Measurements from ENCODE around the gene MIPOL1.
"Not testable (repeated sequence)": the region's sequence is repeated elsewhere in the genome, so short reads cannot be mapped to it uniquely, and the experiment has no call there.

The MIPOL1 gene

GRCh38 chr14:37187294-37187693, 10.4 kb upstream of the MIPOL1 start:
- DNase-seq (ENCODE audit: low read depth, low spot score) = no peak

GRCh38 chr14:37187840-37188577, 9.7 kb upstream of the MIPOL1 start:
- DNase-seq (ENCODE audit: low read depth, low spot score) = not testable (repeated sequence)

GRCh38 chr14:37189733-37190132, 8.0 kb upstream of the MIPOL1 start:
- not testable (repeated sequence) for DNase-seq (ENCODE audit: low read depth, low spot score)

- DNase-seq (ENCODE audit: low read depth, low spot score) = no peak
Measured at GRCh38 chr14:37194698-37195097, 3.0 kb upstream of the MIPOL1 start.

- no peak for DNase-seq (ENCODE audit: low read depth, low spot score)
Measured at GRCh38 chr14:37195327-37195726, 2.4 kb upstream of the MIPOL1 start.

- no peak for DNase-seq (ENCODE audit: low read depth, low spot score)
Measured at GRCh38 chr14:37196604-37197420, 925 bp upstream of the MIPOL1 start.

- DNase-seq (ENCODE audit: low read depth, low spot score) = no peak
Measured at GRCh38 chr14:37198273-37198598, 499 bp downstream of the MIPOL1 start.

GRCh38 chr14:37198907-37199306, 1.2 kb downstream of the MIPOL1 start:
- DNase-seq (ENCODE audit: low read depth, low spot score) = no peak

GRCh38 chr14:37201724-37202123, 4.0 kb downstream of the MIPOL1 start:
- DNase-seq (ENCODE audit: low read depth, low spot score) = no peak

- DNase-seq (ENCODE audit: low read depth, low spot score) = no peak
Measured at GRCh38 chr14:37202265-37202664, 4.5 kb downstream of the MIPOL1 start.

GRCh38 chr14:37202812-37203211, 5.1 kb downstream of the MIPOL1 start:
- no peak for DNase-seq (ENCODE audit: low read depth, low spot score)

- no peak for DNase-seq (ENCODE audit: low read depth, low spot score)
Measured at GRCh38 chr14:37203423-37203822, 5.7 kb downstream of the MIPOL1 start.

GRCh38 chr14:37205623-37206605, 8.2 kb downstream of the MIPOL1 start:
- DNase-seq (ENCODE audit: low read depth, low spot score) = not testable (repeated sequence)

- DNase-seq (ENCODE audit: low read depth, low spot score) = not testable (repeated sequence)
Measured at GRCh38 chr14:37209617-37210016, 11.9 kb downstream of the MIPOL1 start.

GRCh38 chr14:37210448-37210847, 12.7 kb downstream of the MIPOL1 start:
- DNase-seq (ENCODE audit: low read depth, low spot score) = no peak

GRCh38 chr14:37213016-37213415, 15.3 kb downstream of the MIPOL1 start:
- no peak for DNase-seq (ENCODE audit: low read depth, low spot score)

- no peak for DNase-seq (ENCODE audit: low read depth, low spot score)
Measured at GRCh38 chr14:37215345-37215744, 17.6 kb downstream of the MIPOL1 start.

- no peak for DNase-seq (ENCODE audit: low read depth, low spot score)
Measured at GRCh38 chr14:37221073-37221472, 23.3 kb downstream of the MIPOL1 start.

GRCh38 chr14:37223947-37224474, 26.3 kb downstream of the MIPOL1 start:
- no peak for DNase-seq (ENCODE audit: low read depth, low spot score)

- DNase-seq (ENCODE audit: low read depth, low spot score) = not testable (repeated sequence)
Measured at GRCh38 chr14:37225668-37226067, 27.9 kb downstream of the MIPOL1 start.

GRCh38 chr14:37230551-37231194, 32.9 kb downstream of the MIPOL1 start:
- no peak for DNase-seq (ENCODE audit: low read depth, low spot score)

Data from iPS DF 19.7 (cell line).